Endodermal cell (in vitro differentiated cells): ENCODE results near the gene MAPK8IP2. TPM values are rescaled to one million over a fixed set of nuclear protein-coding genes. Genes with fewer than 3 reads are reported as not detected.
A peak's percentile ranks its signal among the peaks of the same experiment; 100 is the strongest.

Source experiments
- DNase-seq: peaks from one replicate; pipeline ENCODE4 v3.0.0-alpha.2; 2017
- H3K27ac ChIP-seq: 2 replicates; pipeline ENCODE4 v1.5.1; 2013; ENCODE audit warnings: mild to moderate bottlenecking, low read depth, low read length, moderate library complexity
- H3K27me3 ChIP-seq: 2 replicates; pipeline ENCODE4 v1.6.1; 2013; ENCODE audit warnings: mild to moderate bottlenecking, low read length, moderate library complexity; ENCODE audit not compliant: insufficient read depth, control insufficient read depth, poor library complexity, severe bottlenecking
- H3K36me3 ChIP-seq: 2 replicates; pipeline ENCODE4 v1.7.0; 2013; ENCODE audit warnings: mild to moderate bottlenecking, low read length, moderate library complexity; ENCODE audit not compliant: control insufficient read depth, insufficient read depth
- H3K4me1 ChIP-seq: one replicate; pipeline ENCODE4 v1.7.0; 2013; ENCODE audit warnings: low read length; ENCODE audit not compliant: control insufficient read depth, insufficient read depth
- H3K4me3 ChIP-seq: 2 replicates; pipeline ENCODE4 v1.5.1; 2013; ENCODE audit warnings: mild to moderate bottlenecking, low read length, moderate library complexity
- H3K9ac ChIP-seq: 2 replicates; pipeline ENCODE4 v1.6.1; 2013; ENCODE audit warnings: mild to moderate bottlenecking, low read length, moderate library complexity; ENCODE audit not compliant: poor library complexity, severe bottlenecking; ENCODE audit errors: extremely low read depth
- H3K9me3 ChIP-seq: 2 replicates; pipeline ENCODE4 v1.6.1; 2013; ENCODE audit warnings: mild to moderate bottlenecking, low read length, moderate library complexity; ENCODE audit not compliant: control insufficient read depth
- H3K27ac Mint-ChIP-seq: 2 replicates; pipeline ENCODE4 v1.8.0; 2020; ENCODE audit warnings: mixed read lengths
- H3K27me3 Mint-ChIP-seq: 2 replicates; pipeline ENCODE4 v1.8.0; 2021; ENCODE audit warnings: mild to moderate bottlenecking, mixed read lengths; ENCODE audit not compliant: insufficient read depth
- H3K36me3 Mint-ChIP-seq: 2 replicates; pipeline ENCODE4 v1.8.0; 2020; ENCODE audit warnings: low read depth, mixed read lengths
- H3K4me1 Mint-ChIP-seq: 2 replicates; pipeline ENCODE4 v1.8.0; 2020; ENCODE audit warnings: mixed read lengths
- H3K4me3 Mint-ChIP-seq: 2 replicates; pipeline ENCODE4 v1.8.0; 2020; ENCODE audit warnings: mild to moderate bottlenecking, moderate library complexity, mixed read lengths
- H3K9me3 Mint-ChIP-seq: 2 replicates; pipeline ENCODE4 v1.8.0; 2020; ENCODE audit warnings: mild to moderate bottlenecking, mixed read lengths
- WGBS, 2 experiments: methylation state at CpG; one replicate each; pipeline versions ENCODE4 v1.1.5 to v1.1.7; 2013; ENCODE audit warnings: missing lambda C conversion rate in 2 of 2, mixed read lengths in 1 of 2; ENCODE audit not compliant: insufficient coverage in 1 of 2, insufficient read length in 1 of 2; 5-methylcytosine and 5-hydroxymethylcytosine counted together
- total RNA-seq, 2 donors: library from RNA; stranded (reverse); fragmentation: NEBNext Ultra II Directional in 1 of 2; extraction: Animal tissue kit (Norgen Biotek cat#: 25700) in 1 of 2; gene quantifications; 2 replicates in 1 of 2; 3 replicates in 1 of 2; pipeline ENCODE4 v1.2.1, GENCODE V29; 2021
- TF ChIP-seq, protein P1 (sequence below): fragments of 200-600 bp; sonication (generic); conservative IDR thresholded peaks from 2 replicates; pipeline ENCODE4 v1.5.0; 2021; ENCODE audit warnings: antibody characterized with exemption, mild to moderate bottlenecking

The MAPK8IP2 gene
- total RNA-seq, 2 donors from 2014 or later = 1.2 to 1.4 TPM

GRCh38 chr22:50605002-50605612 lies 4.5 kb downstream of the MAPK8IP2 start:
- peak; percentile 43 for DNase-seq
- Mint-ChIP-seq H3K27ac (no peak overlapping the region), H3K4me1 (no peaks in the 10 kb centered on the region), H3K4me3 (no peak overlapping the region), H3K9me3 (no peaks in the 10 kb centered on the region), H3K27me3 (peaks cover 85% of the 10 kb centered on the region), H3K36me3 (no peaks in the 10 kb centered on the region)
- TF ChIP-seq, protein P1, sequence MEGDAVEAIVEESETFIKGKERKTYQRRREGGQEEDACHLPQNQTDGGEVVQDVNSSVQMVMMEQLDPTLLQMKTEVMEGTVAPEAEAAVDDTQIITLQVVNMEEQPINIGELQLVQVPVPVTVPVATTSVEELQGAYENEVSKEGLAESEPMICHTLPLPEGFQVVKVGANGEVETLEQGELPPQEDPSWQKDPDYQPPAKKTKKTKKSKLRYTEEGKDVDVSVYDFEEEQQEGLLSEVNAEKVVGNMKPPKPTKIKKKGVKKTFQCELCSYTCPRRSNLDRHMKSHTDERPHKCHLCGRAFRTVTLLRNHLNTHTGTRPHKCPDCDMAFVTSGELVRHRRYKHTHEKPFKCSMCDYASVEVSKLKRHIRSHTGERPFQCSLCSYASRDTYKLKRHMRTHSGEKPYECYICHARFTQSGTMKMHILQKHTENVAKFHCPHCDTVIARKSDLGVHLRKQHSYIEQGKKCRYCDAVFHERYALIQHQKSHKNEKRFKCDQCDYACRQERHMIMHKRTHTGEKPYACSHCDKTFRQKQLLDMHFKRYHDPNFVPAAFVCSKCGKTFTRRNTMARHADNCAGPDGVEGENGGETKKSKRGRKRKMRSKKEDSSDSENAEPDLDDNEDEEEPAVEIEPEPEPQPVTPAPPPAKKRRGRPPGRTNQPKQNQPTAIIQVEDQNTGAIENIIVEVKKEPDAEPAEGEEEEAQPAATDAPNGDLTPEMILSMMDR = no peak
- no peaks in the 10 kb centered on the region for H3K36me3 ChIP-seq
- H3K27me3 ChIP-seq = peaks cover 71% of the 10 kb centered on the region
- H3K27ac ChIP-seq = no peak overlapping the region
- no peak overlapping the region for H3K4me3 ChIP-seq
- H3K9me3 ChIP-seq = no peaks in the 10 kb centered on the region
- H3K9ac ChIP-seq = no peak overlapping the region
- 87 to 89% methylated on average over 7 to 23 of the region's 23 CpGs for WGBS, 2 experiments
- H3K4me1 ChIP-seq = no peaks in the 10 kb centered on the region

- Mint-ChIP-seq H3K4me1 (no peaks in the 10 kb centered on the region), H3K27me3 (peaks cover 89% of the 10 kb centered on the region), H3K9me3 (no peaks in the 10 kb centered on the region), H3K4me3 (no peak overlapping the region), H3K27ac (no peak overlapping the region), H3K36me3 (no peaks in the 10 kb centered on the region)
- 89% methylated on average over 17 to 20 of the region's 20 CpGs for WGBS, 2 experiments
- H3K9ac ChIP-seq = no peak overlapping the region
- DNase-seq = no peak
- TF ChIP-seq, protein P1 = no peak
- H3K27ac ChIP-seq = no peak overlapping the region
- H3K36me3 ChIP-seq = no peaks in the 10 kb centered on the region
- no peaks in the 10 kb centered on the region for H3K9me3 ChIP-seq
- H3K4me1 ChIP-seq = no peaks in the 10 kb centered on the region
- H3K4me3 ChIP-seq = no peak overlapping the region
- peaks cover 71% of the 10 kb centered on the region for H3K27me3 ChIP-seq
These were observed 5.1 kb downstream of the MAPK8IP2 start for GRCh38 chr22:50605613-50606074.

DNA sequence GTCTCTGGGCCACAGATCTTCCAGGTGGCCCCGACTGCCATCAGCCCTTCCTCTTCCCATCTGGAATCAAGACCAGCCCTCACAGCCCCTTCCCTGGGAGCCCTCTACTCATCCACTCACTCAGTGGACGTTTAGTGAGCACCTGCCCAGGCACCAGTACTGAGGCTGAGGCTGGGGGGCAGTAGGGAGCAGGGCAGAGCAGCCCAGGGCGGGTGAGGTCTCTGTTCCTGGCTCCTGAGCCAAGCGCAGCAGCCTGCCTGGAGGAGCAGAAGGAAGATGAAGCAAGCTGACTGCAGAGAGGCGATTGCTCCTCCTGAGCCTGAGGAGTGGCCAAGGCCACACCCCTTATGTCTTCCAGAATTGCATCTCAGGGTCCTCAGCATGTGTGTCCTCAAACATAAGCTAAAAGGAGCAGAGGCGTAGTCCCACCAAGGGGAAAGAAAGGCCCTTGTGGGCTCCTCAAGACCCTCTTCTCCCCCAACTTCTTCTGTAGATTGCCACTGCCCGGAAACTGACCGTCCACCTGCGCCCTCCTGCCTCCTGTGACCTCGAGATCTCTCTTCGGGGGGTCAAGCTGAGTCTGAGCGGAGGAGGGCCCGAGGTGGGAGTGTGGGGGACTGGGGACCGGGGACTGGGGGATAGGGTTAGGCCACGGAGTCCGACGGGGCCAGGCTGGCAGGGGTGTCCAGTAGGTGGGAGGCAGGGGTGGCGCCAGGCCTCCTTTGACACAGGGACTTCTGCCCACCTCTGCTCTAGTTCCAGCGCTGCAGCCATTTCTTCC lies 5.8 kb downstream of the MAPK8IP2 start:
- Histone ChIP-seq H3K9ac (no peak overlapping the region), H3K4me3 (no peak overlapping the region), H3K36me3 (no peaks in the 10 kb centered on the region), H3K27me3 (peaks cover 66% of the 10 kb centered on the region), H3K9me3 (no peaks in the 10 kb centered on the region), H3K4me1 (no peaks in the 10 kb centered on the region), H3K27ac (no peak overlapping the region)
- 83 to 86% methylated on average over 9 to 19 of the region's 19 CpGs for WGBS, 2 experiments
- Mint-ChIP-seq H3K27me3 (peaks cover 89% of the 10 kb centered on the region), H3K27ac (no peak overlapping the region), H3K4me3 (no peak overlapping the region), H3K9me3 (no peaks in the 10 kb centered on the region), H3K36me3 (no peaks in the 10 kb centered on the region), H3K4me1 (no peaks in the 10 kb centered on the region)
- peak; percentile 70 for DNase-seq
- TF ChIP-seq, protein P1 = peak; percentile 53
